ENCODE measurements around the gene UBXN7. TPM values are rescaled to one million over a fixed set of nuclear protein-coding genes. Genes with fewer than 3 reads are reported as not detected.

Gene UBXN7
- total RNA-seq, 1 experiment from 2014 or later: 61.7 TPM

GRCh38 chr3:196323016-196323415 is 109.2 kb downstream of the UBXN7 start:
- H3K27me3 ChIP-seq (ENCODE audit: control insufficient read depth, insufficient read depth, low read length): no peaks in the 10 kb centered on the region
- no peaks in the 10 kb centered on the region for H3K36me3 ChIP-seq (ENCODE audit: control insufficient read depth, insufficient read depth, low read length)
- ATAC-seq (no peak), DNase-seq (ENCODE audit: low read depth, low spot score) (no peak)
- in situ Hi-C loops (cut with HindIII; ENCODE audit: low pct_unique_long_range_greater_than_20kb, low sequenced_read_pairs): no loop called here
- POLR2A ChIA-PET: no interaction called here
- no peak overlapping the region for H3K4me3 ChIP-seq (ENCODE audit: low read depth in 2 of 2, low read length in 2 of 2)
- no peaks in the 10 kb centered on the region; the same call in 1 of the 2 replicates for H3K4me1 ChIP-seq (ENCODE audit: control insufficient read depth, insufficient read depth, low read length)
- CTCF ChIA-PET: interaction anchor here (0.7 kb wide), 1 partner anchor 230 kb away, joined by 3 read pairs; no protein-coding TSS in a partner anchor
- TF ChIP-seq SIN3A (IDR thresholded peaks at IDR 0.05; ENCODE audit: borderline replicate concordance, insufficient read depth, low read depth, low read length) (no peak), POLR2AphosphoS5 (IDR thresholded peaks at IDR 0.05; ENCODE audit: low read depth, low read length) (no peak), CTCF (IDR thresholded peaks at IDR 0.05) (no peak), TCF7L2 (IDR thresholded peaks at IDR 0.05; ENCODE audit: low read depth, low read length) (no peak)
- TF ChIP-seq, protein P1, sequence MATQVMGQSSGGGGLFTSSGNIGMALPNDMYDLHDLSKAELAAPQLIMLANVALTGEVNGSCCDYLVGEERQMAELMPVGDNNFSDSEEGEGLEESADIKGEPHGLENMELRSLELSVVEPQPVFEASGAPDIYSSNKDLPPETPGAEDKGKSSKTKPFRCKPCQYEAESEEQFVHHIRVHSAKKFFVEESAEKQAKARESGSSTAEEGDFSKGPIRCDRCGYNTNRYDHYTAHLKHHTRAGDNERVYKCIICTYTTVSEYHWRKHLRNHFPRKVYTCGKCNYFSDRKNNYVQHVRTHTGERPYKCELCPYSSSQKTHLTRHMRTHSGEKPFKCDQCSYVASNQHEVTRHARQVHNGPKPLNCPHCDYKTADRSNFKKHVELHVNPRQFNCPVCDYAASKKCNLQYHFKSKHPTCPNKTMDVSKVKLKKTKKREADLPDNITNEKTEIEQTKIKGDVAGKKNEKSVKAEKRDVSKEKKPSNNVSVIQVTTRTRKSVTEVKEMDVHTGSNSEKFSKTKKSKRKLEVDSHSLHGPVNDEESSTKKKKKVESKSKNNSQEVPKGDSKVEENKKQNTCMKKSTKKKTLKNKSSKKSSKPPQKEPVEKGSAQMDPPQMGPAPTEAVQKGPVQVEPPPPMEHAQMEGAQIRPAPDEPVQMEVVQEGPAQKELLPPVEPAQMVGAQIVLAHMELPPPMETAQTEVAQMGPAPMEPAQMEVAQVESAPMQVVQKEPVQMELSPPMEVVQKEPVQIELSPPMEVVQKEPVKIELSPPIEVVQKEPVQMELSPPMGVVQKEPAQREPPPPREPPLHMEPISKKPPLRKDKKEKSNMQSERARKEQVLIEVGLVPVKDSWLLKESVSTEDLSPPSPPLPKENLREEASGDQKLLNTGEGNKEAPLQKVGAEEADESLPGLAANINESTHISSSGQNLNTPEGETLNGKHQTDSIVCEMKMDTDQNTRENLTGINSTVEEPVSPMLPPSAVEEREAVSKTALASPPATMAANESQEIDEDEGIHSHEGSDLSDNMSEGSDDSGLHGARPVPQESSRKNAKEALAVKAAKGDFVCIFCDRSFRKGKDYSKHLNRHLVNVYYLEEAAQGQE (IDR thresholded peaks at IDR 0.05; ENCODE audit: insufficient read depth in 1 of 2, low read depth in 2 of 2, low read length in 1 of 2): no peak
- no peak overlapping the region for H3K27ac ChIP-seq (ENCODE audit: low read length)
- no TSS peak for BruUV-seq (replicated peaks)
- no peaks in the 10 kb centered on the region for H3K9me3 ChIP-seq (ENCODE audit: control insufficient read depth, insufficient read depth, low read depth, low read length)
- intact Hi-C loops (cut with micrococcal nuclease; ENCODE audit: unreplicated experiment): no loop called here

- Histone ChIP-seq H3K4me1 (ENCODE audit: control insufficient read depth, insufficient read depth, low read length) (no peaks in the 10 kb centered on the region), H3K36me3 (ENCODE audit: control insufficient read depth, insufficient read depth, low read length) (0 out of 2 replicates have a peak, but pooled peaks cover 2% of the 10 kb centered on the region), H3K4me3 (ENCODE audit: low read depth in 2 of 2, low read length in 2 of 2) (no peak overlapping the region), H3K9me3 (ENCODE audit: control insufficient read depth, insufficient read depth, low read depth, low read length) (no peaks in the 10 kb centered on the region), H3K27ac (ENCODE audit: low read length) (no peak overlapping the region), H3K27me3 (ENCODE audit: control insufficient read depth, insufficient read depth, low read length) (no peaks in the 10 kb centered on the region)
- CTCF ChIA-PET: no interaction called here
- in situ Hi-C loops (cut with HindIII; ENCODE audit: low pct_unique_long_range_greater_than_20kb, low sequenced_read_pairs) (no loop called here), intact Hi-C loops (cut with micrococcal nuclease; ENCODE audit: unreplicated experiment) (no loop called here)
- no peak for TF ChIP-seq POLR2AphosphoS5 (IDR thresholded peaks at IDR 0.05; ENCODE audit: low read depth, low read length)
- TF ChIP-seq, protein P1 (IDR thresholded peaks at IDR 0.05; ENCODE audit: insufficient read depth in 1 of 2, low read depth in 2 of 2, low read length in 1 of 2): no peak
- no peak for TF ChIP-seq CTCF (IDR thresholded peaks at IDR 0.05)
- no peak for TF ChIP-seq TCF7L2 (IDR thresholded peaks at IDR 0.05; ENCODE audit: low read depth, low read length)
- no peak for TF ChIP-seq SIN3A (IDR thresholded peaks at IDR 0.05; ENCODE audit: borderline replicate concordance, insufficient read depth, low read depth, low read length)
- DNase-seq (ENCODE audit: low read depth, low spot score): no peak
- POLR2A ChIA-PET: no interaction called here
- ATAC-seq: no peak
- no TSS peak for BruUV-seq (replicated peaks)
Observed at GRCh38 chr3:196321162-196321561, 111.1 kb downstream of the UBXN7 start.
